HCT116 (cell line): ENCODE measurements around the gene PURB.

ENCODE experiments used
- ATF3 ChIP-seq: IDR thresholded peaks from 2 replicates; pipeline ENCODE4 v1.6.1; 2012
- CBX3 ChIP-seq: IDR thresholded peaks from 2 replicates; pipeline ENCODE4 v1.6.1; 2012; ENCODE audit warnings: low read depth
- CTCF ChIP-seq, 3 experiments: fragments of 200-600 bp in 1 of 3; sonication (generic) in 1 of 3; IDR thresholded peaks in 2 of 3; conservative IDR thresholded peaks in 1 of 3; 2 replicates each; pipeline ENCODE4 v1.5.1; 2012 to 2017; ENCODE audit warnings: low read depth in 2 of 3, low read length in 2 of 3, antibody characterized with exemption in 1 of 3, borderline replicate concordance in 1 of 3, control low read depth in 1 of 3, mild to moderate bottlenecking in 1 of 3, mixed read lengths in 1 of 3, mixed run types in 1 of 3, moderate library complexity in 1 of 3; ENCODE audit not compliant: insufficient read depth in 1 of 3
- ELF1 ChIP-seq: IDR thresholded peaks from 2 replicates; pipeline ENCODE4 v1.6.1; 2012; ENCODE audit warnings: low read depth, borderline replicate concordance
- JUND ChIP-seq: IDR thresholded peaks from 2 replicates; pipeline ENCODE4 v1.6.1; 2012
- MAX ChIP-seq: IDR thresholded peaks from 2 replicates; pipeline ENCODE4 v1.6.1; 2012
- POLR2A ChIP-seq: IDR thresholded peaks from 2 replicates; pipeline ENCODE4 v1.7.0; 2011; ENCODE audit warnings: borderline replicate concordance; ENCODE audit not compliant: insufficient read depth, insufficient read length; ENCODE audit errors: extremely low read depth
- POLR2AphosphoS5 ChIP-seq: IDR thresholded peaks from 2 replicates; pipeline ENCODE4 v1.6.1; 2011; ENCODE audit warnings: mild to moderate bottlenecking, low read depth, low read length, moderate library complexity
- REST ChIP-seq: IDR thresholded peaks from 2 replicates; pipeline ENCODE4 v1.6.1; 2012; ENCODE audit warnings: low read depth
- SIN3A ChIP-seq: IDR thresholded peaks from 2 replicates; pipeline ENCODE4 v1.6.1; 2012; ENCODE audit warnings: low read depth
- ZBTB33 ChIP-seq: IDR thresholded peaks from 2 replicates; pipeline ENCODE4 v1.6.1; 2011; ENCODE audit warnings: mild to moderate bottlenecking, low read length, moderate library complexity; ENCODE audit not compliant: insufficient replicate concordance; ENCODE audit errors: extremely low read depth
- ZNF274 ChIP-seq: fragments of 200-500 bp; sonication (Bioruptor generic); IDR thresholded peaks from 2 replicates; pipeline ENCODE4 v1.6.1; 2014; ENCODE audit warnings: mild to moderate bottlenecking, low read depth, low read length, inconsistent platforms

DNA sequence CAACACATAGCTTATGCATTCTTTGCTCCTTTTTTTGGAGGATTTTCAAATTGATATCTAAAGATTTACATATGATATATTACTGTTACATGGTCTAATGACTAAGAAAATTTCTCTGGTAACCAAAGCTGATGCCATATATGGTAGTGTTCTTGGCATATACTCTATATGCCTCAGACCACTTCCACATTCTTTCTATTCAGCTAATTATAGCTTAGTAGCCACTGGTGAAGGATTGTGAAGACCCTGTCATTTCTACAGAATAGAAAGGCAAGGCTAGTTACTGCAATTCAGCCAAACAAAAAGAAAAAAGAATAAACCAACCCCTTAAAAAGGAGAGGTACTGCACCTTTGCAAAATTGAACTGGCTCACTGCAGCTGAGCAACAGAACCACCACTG, 3.7 kb downstream of the PURB start:
- TF ChIP-seq ZNF274 (no peak), POLR2AphosphoS5 (no peak), CTCF (IDR thresholded peaks at IDR 0.05 in 2 of 3, conservative IDR thresholded peaks at IDR 0.05 in 1 of 3; ENCODE audit: borderline replicate concordance in 1 of 3, insufficient read depth in 1 of 3, low read depth in 2 of 3, low read length in 2 of 3) (no peak), ZBTB33 (no peak), CBX3 (no peak), JUND (no peak), MAX (no peak), REST (no peak), POLR2A (no peak), ELF1 (no peak), SIN3A (no peak), ATF3 (no peak)
